ENCODE measurements around the gene N4BP3.

Gene N4BP3

GRCh38 chr5:178152491-178153444, 39.4 kb downstream of the N4BP3 start:
- peak; percentile 39 for DNase-seq

- peak; percentile 100 for DNase-seq
Observed at GRCh38 chr5:178153530-178154340, 40.4 kb downstream of the N4BP3 start, which contains the start of gene NHP2. TSS of gene NHP2 (minus strand) at chr5:178153885. CDS start at chr5:178153817, 68 bp downstream.

- DNase-seq = no peak
Observed at GRCh38 chr5:178155065-178155464, 41.7 kb downstream of the N4BP3 start.

- DNase-seq = no peak
Observed at GRCh38 chr5:178160176-178160575, 46.8 kb downstream of the N4BP3 start.

GRCh38 chr5:178162481-178162880, 49.1 kb downstream of the N4BP3 start:
- no peak for DNase-seq

- peak; percentile 96 for DNase-seq
Observed at GRCh38 chr5:178163772-178164735, 50.7 kb downstream of the N4BP3 start.

- DNase-seq = no peak
Observed at GRCh38 chr5:178165581-178165980, 52.2 kb downstream of the N4BP3 start.

GRCh38 chr5:178170455-178170854, 57.1 kb downstream of the N4BP3 start:
- no peak for DNase-seq

- no peak for DNase-seq
Observed at GRCh38 chr5:178174456-178174855, 61.1 kb downstream of the N4BP3 start.

Measured in eye (tissue), 1 donor.